Nephron progenitor cell (in vitro differentiated cells): ENCODE data around the gene DLAT.

ENCODE experiments used
- DNase-seq: peaks from one replicate; pipeline ENCODE4 v3.0.0; 2021
- H3K27ac Mint-ChIP-seq: 2 replicates; pipeline ENCODE4 v1.8.0; 2021; ENCODE audit warnings: mild to moderate bottlenecking, moderate library complexity, mixed read lengths
- H3K27me3 Mint-ChIP-seq: 2 replicates; pipeline ENCODE4 v1.8.0; 2021; ENCODE audit warnings: mild to moderate bottlenecking, low read depth, mixed read lengths; ENCODE audit not compliant: poor library complexity
- H3K36me3 Mint-ChIP-seq: 2 replicates; pipeline ENCODE4 v1.8.0; 2021; ENCODE audit warnings: low read depth, mixed read lengths
- H3K4me1 Mint-ChIP-seq: 2 replicates; pipeline ENCODE4 v1.8.0; 2021; ENCODE audit warnings: mixed read lengths
- H3K4me3 Mint-ChIP-seq: 2 replicates; pipeline ENCODE4 v1.8.0; 2021; ENCODE audit warnings: mild to moderate bottlenecking, moderate library complexity, mixed read lengths
- H3K9me3 Mint-ChIP-seq: 2 replicates; pipeline ENCODE4 v1.8.0; 2021; ENCODE audit warnings: mild to moderate bottlenecking, moderate library complexity, mixed read lengths
- TF ChIP-seq, protein P1 (sequence below): fragments of 200-600 bp; sonication (generic); IDR thresholded peaks from 2 replicates; pipeline ENCODE4 v1.5.0; 2021; ENCODE audit warnings: antibody characterized with exemption

DLAT gene

DNA sequence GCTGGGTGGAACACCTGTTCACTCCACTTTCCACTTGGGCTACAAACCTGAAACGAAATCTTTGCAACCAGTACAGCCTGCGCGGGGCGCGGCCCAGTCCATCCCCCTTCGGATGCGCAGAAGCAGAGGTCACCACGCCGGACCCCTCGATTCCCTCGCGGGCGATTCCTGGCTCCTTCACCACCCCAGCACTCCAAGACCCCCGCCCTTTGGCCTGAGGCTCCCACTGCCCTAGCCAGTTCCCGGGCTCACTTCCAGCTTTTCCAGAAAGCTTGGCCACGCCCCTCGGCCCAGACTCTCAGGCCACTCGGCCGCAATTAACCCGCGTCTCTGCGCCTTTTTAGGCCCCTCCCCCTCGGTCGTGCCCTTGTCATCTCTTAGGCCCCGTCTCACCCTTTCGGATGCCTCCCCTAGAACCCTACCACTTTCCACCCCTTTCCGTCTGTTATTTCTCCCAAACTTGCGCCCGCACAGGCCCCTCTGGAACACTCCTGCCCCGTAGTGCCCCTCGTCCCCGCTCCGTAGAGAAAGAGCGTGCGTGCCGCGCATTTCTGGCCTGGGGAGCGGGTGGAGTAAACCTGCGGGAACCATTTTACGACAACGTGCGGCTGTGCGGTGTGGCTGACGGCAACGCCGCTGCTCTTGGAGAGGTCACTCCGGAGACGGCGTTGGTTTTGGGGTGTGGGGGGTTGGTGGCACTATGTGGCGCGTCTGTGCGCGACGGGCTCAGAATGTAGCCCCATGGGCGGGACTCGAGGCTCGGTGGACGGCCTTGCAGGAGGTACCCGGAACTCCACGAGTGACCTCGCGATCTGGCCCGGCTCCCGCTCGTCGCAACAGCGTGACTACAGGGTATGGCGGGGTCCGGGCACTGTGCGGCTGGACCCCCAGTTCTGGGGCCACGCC, at the start of gene DLAT:
Gene DLAT (plus strand): TSS at position 636 of the 906 bp plus-strand sequence. CDS start 65 bp downstream, at position 701.
- H3K36me3 Mint-ChIP-seq: peaks cover 45% of the 10 kb centered on the region
- peak within 1 kb of the TSS; percentile 99 for H3K4me3 Mint-ChIP-seq
- peaks cover 3% of the 10 kb centered on the region for H3K9me3 Mint-ChIP-seq
- peak within 1 kb of the TSS; percentile 99 for H3K27ac Mint-ChIP-seq
- peak; percentile 96 for DNase-seq
- TF ChIP-seq, protein P1, sequence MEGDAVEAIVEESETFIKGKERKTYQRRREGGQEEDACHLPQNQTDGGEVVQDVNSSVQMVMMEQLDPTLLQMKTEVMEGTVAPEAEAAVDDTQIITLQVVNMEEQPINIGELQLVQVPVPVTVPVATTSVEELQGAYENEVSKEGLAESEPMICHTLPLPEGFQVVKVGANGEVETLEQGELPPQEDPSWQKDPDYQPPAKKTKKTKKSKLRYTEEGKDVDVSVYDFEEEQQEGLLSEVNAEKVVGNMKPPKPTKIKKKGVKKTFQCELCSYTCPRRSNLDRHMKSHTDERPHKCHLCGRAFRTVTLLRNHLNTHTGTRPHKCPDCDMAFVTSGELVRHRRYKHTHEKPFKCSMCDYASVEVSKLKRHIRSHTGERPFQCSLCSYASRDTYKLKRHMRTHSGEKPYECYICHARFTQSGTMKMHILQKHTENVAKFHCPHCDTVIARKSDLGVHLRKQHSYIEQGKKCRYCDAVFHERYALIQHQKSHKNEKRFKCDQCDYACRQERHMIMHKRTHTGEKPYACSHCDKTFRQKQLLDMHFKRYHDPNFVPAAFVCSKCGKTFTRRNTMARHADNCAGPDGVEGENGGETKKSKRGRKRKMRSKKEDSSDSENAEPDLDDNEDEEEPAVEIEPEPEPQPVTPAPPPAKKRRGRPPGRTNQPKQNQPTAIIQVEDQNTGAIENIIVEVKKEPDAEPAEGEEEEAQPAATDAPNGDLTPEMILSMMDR: no peak
- peaks cover 37% of the 10 kb centered on the region for H3K4me1 Mint-ChIP-seq
- peaks cover 3% of the 10 kb centered on the region for H3K27me3 Mint-ChIP-seq

DNA sequence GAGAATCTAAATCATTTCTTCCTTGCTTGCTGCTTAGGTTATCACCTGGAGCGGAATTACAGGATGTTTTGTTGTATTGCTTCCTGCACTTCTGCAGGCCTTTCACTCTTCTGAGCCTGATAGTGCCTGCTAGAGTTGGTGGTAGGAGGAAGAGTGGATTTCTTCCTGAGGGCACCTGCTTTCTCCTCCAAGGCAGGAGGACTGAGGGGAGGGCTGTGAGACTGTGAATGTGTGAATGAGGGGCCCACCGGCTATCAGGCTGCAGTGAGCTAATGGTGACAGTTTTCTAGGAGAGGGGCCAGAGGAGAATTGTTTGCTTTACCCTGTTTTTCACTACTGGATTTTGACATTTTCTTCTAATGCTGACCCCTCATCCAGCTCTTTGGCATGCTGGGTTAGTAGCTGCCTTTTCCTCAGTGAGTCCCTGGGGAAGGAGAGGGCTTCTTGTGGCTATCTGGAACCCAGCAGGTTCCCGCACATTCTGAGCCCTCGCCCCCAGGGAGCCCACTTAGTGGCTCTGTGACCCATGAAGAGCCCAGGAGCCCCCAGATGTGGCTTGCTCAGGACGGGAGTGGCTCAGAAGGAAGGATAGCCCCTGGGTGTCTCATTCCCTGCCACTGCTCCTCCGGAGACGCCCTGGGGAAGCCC, 49.0 kb upstream of the DLAT start:
- no peak for DNase-seq
- H3K4me1 Mint-ChIP-seq: peaks cover 41% of the 10 kb centered on the region
- TF ChIP-seq, protein P1: no peak
- peaks cover 6% of the 10 kb centered on the region for H3K27me3 Mint-ChIP-seq
- H3K4me3 Mint-ChIP-seq: peak overlapping the region; percentile 81
- no peaks in the 10 kb centered on the region for H3K9me3 Mint-ChIP-seq
- H3K36me3 Mint-ChIP-seq: peaks cover 37% of the 10 kb centered on the region
- H3K27ac Mint-ChIP-seq: no peak overlapping the region

DNA sequence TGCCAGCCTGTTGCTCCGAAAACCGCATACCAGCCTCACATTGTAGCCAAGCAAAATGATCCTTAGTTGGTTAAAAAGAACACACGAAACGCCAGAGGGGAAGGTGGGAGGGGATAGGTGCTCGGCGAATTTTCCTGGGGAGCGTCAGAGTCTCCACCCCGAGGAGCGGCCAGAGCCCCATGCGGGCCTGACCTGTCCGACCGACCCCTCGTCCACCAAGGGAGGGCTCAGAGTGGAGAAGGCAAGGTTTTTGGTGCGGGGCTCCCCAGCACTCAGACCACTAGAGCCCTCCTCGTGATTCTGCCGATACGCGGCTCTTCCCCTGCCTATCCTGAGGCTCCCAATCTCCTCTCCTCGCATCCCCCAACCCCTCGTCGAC, 48.5 kb upstream of the DLAT start:
- Mint-ChIP-seq H3K4me3 (peak overlapping the region; percentile 81), H3K9me3 (no peaks in the 10 kb centered on the region), H3K27me3 (peaks cover 6% of the 10 kb centered on the region), H3K4me1 (peaks cover 43% of the 10 kb centered on the region), H3K36me3 (peaks cover 34% of the 10 kb centered on the region), H3K27ac (no peak overlapping the region)
- no peak for DNase-seq
- TF ChIP-seq, protein P1: no peak

DNA sequence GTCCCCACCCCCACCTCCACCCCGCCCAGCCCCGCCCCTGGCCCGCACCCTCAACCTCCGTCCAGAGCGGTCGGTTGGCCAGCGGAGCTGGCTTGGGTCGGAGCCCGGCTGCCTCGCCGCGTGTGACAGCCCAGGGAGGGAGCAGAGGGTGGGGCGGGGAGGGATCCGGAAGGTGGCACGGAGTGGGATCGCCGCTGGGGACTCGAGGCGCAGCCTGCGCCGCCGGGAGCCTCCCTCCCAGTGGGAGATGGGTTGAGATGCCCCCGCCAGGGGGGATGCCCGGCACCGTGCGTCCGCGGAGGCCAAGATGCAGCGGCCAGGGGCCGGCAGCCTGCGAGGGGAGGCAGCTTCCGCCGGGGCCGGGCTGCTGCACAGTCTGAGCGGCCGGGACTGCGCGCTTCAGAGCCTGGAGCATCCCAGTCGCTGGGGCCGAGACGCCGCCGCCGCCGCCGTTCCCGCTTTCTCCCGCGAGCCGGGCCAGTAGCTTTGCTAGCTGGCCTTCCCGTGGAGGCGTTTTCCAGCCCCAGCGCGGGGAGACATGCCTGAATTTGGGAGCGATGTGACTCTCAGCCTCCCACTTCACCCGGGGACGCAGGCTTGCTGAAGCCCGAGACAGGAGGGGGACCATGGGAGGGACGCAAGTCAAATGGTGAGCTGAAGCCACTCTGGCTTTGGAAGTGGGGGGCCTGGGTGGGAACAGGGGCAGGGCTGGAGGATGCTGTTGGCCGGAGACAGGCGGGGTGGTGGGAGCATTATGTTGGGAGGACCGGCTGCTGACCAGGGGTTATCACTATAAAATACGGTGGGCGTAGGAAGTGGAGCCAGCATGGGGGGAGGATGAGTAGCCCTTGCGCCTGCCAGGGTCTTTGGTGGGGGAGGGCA, 47.8 kb upstream of the DLAT start:
- TF ChIP-seq, protein P1: no peak
- peak; percentile 76 for DNase-seq
- H3K36me3 Mint-ChIP-seq: peaks cover 34% of the 10 kb centered on the region
- peaks cover 49% of the 10 kb centered on the region for H3K4me1 Mint-ChIP-seq
- H3K4me3 Mint-ChIP-seq: peak overlapping the region; percentile 88
- H3K27me3 Mint-ChIP-seq: peaks cover 6% of the 10 kb centered on the region
- no peak overlapping the region for H3K27ac Mint-ChIP-seq
- no peaks in the 10 kb centered on the region for H3K9me3 Mint-ChIP-seq

DNA sequence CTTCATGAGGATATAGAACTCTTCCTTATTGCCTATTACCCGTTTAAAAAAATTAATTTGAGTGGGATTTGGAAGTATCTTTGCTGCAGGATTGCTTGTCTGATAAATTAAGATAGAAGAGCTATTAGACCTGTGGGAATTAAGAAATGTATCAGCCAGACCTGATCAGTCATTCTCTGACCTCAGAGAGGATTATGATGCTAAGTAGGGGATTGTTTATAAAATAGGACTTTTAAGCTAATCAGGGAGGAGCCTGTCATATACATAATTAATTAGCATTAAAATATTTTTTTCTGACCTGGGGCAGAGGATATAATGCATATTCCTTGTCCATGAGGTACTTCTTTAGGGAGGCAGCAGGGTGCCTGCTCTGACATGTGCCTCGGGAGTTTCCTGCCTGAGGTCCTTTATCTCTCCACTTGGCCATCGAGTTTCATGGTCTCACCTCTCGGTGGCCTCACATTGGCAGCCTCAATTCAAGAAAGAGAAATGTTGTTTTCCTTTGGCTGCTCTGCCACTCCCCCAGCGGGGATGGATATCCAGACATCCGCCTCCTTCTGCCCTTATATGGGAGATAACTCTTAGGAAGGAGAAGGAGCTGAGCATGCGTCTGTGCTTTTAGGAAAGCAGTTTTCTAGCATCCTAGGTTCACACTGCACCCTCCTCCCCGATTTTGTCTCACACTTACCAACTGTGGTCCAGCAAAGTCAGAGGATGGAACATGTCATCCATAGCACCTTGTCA, 47.0 kb upstream of the DLAT start:
- Mint-ChIP-seq H3K4me1 (peaks cover 57% of the 10 kb centered on the region), H3K27me3 (peaks cover 6% of the 10 kb centered on the region)
- peak; percentile 52 for DNase-seq

More for the DNA sequence above, 47.0 kb upstream of the DLAT start:
- Mint-ChIP-seq H3K9me3 (no peaks in the 10 kb centered on the region), H3K4me3 (peak overlapping the region; percentile 88), H3K36me3 (peaks cover 34% of the 10 kb centered on the region), H3K27ac (no peak overlapping the region)
- TF ChIP-seq, protein P1: no peak
